HepG2 (cell line): ENCODE data around the gene MSANTD1. TPM values are rescaled to one million over a fixed set of nuclear protein-coding genes. Genes with fewer than 3 reads are reported as not detected.

Source experiments
- BORCS8-MEF2B ChIP-seq: sonication (generic); formaldehyde crosslinking; IDR thresholded peaks from 2 replicates; pipeline ENCODE4 v1.8.0; 2022; ENCODE audit warnings: mild to moderate bottlenecking, missing genetic modification reagents
- CREM ChIP-seq, 2 experiments: sonication (generic) in 1 of 2; formaldehyde crosslinking in 1 of 2; IDR thresholded peaks; 2 replicates each; pipeline versions ENCODE4 v1.4.0 to v1.6.1; 2016 to 2020; ENCODE audit warnings: antibody characterized with exemption in 1 of 2, mild to moderate bottlenecking in 1 of 2, missing genetic modification reagents in 1 of 2
- HMGXB4 ChIP-seq, 2 experiments: sonication (generic) in 1 of 2; formaldehyde crosslinking in 1 of 2; IDR thresholded peaks; 2 replicates each; pipeline versions ENCODE4 v1.4.0 to v1.6.1; 2018 to 2020; ENCODE audit warnings: missing genetic modification reagents in 2 of 2, borderline replicate concordance in 1 of 2, low read depth in 1 of 2, mild to moderate bottlenecking in 1 of 2, missing biosample characterization in 1 of 2
- JUNB ChIP-seq: sonication (generic); formaldehyde crosslinking; IDR thresholded peaks from 2 replicates; pipeline ENCODE4 v1.8.0; 2022; ENCODE audit warnings: missing genetic modification reagents, mild to moderate bottlenecking, borderline replicate concordance
- MAFG ChIP-seq: sonication (generic); formaldehyde crosslinking; IDR thresholded peaks from 2 replicates; pipeline ENCODE4 v1.5.1; 2020; ENCODE audit warnings: mild to moderate bottlenecking, missing genetic modification reagents
- MLLT10 ChIP-seq: sonication (generic); formaldehyde crosslinking; IDR thresholded peaks from 2 replicates; pipeline ENCODE4 v1.4.0; 2020; ENCODE audit warnings: missing genetic modification reagents
- PCBP2 ChIP-seq: fragments of 200-400 bp; formaldehyde crosslinking; optimal IDR thresholded peaks from 2 replicates; pipeline ENCODE3; 2018; ENCODE audit warnings: low read length, low read depth; ENCODE audit not compliant: poor library complexity, severe bottlenecking
- PLSCR1 ChIP-seq: sonication (generic); formaldehyde crosslinking; IDR thresholded peaks from 2 replicates; pipeline ENCODE4 v1.5.0; 2020; ENCODE audit warnings: missing genetic modification reagents, mild to moderate bottlenecking, borderline replicate concordance
- RXRA ChIP-seq: sonication (generic); formaldehyde crosslinking; IDR thresholded peaks from 2 replicates; pipeline ENCODE4 v1.5.1; 2020; ENCODE audit warnings: missing genetic modification reagents
- SALL2 ChIP-seq: sonication (generic); formaldehyde crosslinking; IDR thresholded peaks from 2 replicates; pipeline ENCODE4 v1.8.1; 2023; ENCODE audit warnings: mild to moderate bottlenecking, missing genetic modification reagents, inconsistent platforms
- SP4 ChIP-seq: sonication (generic); formaldehyde crosslinking; IDR thresholded peaks from 2 replicates; pipeline ENCODE4 v1.8.1; 2023; ENCODE audit warnings: mild to moderate bottlenecking, missing genetic modification reagents
- TFDP2 ChIP-seq: sonication (generic); formaldehyde crosslinking; IDR thresholded peaks from 2 replicates; pipeline ENCODE4 v1.4.0; 2020; ENCODE audit warnings: missing genetic modification reagents
- THRA ChIP-seq: sonication (generic); formaldehyde crosslinking; IDR thresholded peaks from 2 replicates; pipeline ENCODE4 v1.4.0; 2020; ENCODE audit warnings: missing genetic modification reagents, borderline replicate concordance
- ZBTB21 ChIP-seq: sonication (generic); formaldehyde crosslinking; IDR thresholded peaks from 2 replicates; pipeline ENCODE4 v1.4.0; 2020; ENCODE audit warnings: missing genetic modification reagents
- ZNF160 ChIP-seq: sonication (generic); formaldehyde crosslinking; IDR thresholded peaks from 2 replicates; pipeline ENCODE4 v1.8.0; 2022; ENCODE audit warnings: mild to moderate bottlenecking, inconsistent platforms, missing genetic modification reagents
- ZNF224 ChIP-seq: sonication (generic); formaldehyde crosslinking; IDR thresholded peaks from 2 replicates; pipeline ENCODE4 v1.5.0; 2020; ENCODE audit warnings: mild to moderate bottlenecking, missing genetic modification reagents
- ZNF280B ChIP-seq: sonication (generic); formaldehyde crosslinking; IDR thresholded peaks from 2 replicates; pipeline ENCODE4 v1.5.0; 2020; ENCODE audit warnings: missing genetic modification reagents, mild to moderate bottlenecking, borderline replicate concordance
- ZNF430 ChIP-seq: sonication (generic); formaldehyde crosslinking; IDR thresholded peaks from 2 replicates; pipeline ENCODE4 v1.9.0; 2021; ENCODE audit warnings: mild to moderate bottlenecking, missing genetic modification reagents
- ZNF562 ChIP-seq: sonication (generic); formaldehyde crosslinking; IDR thresholded peaks from 2 replicates; pipeline ENCODE4 v1.8.0; 2022; ENCODE audit warnings: missing genetic modification reagents, borderline replicate concordance
- ZNF766 ChIP-seq: sonication (generic); formaldehyde crosslinking; IDR thresholded peaks from 2 replicates; pipeline ENCODE4 v1.5.0; 2020; ENCODE audit warnings: missing genetic modification reagents, borderline replicate concordance
- ZSCAN21 ChIP-seq: sonication (generic); formaldehyde crosslinking; IDR thresholded peaks from 2 replicates; pipeline ENCODE4 v1.8.0; 2022; ENCODE audit warnings: mild to moderate bottlenecking, missing genetic modification reagents, moderate library complexity, borderline replicate concordance
- polyA plus RNA-seq, 8 experiments: library from polyadenylated mRNA; depleted of rRNA in 3 of 8; stranded (reverse) in 7 of 8; unstranded in 1 of 8; fragments of >200 nt; fragmentation: Illumina TruSeq in 4 of 8; extraction: Trizol in 4 of 8; gene quantifications; 2 replicates each; pipeline versions ENCODE4 v1.2.1 to v1.2.3, GENCODE V29; 2011 to 2016; ENCODE audit warnings: low read depth in 4 of 8, missing spikeins in 1 of 8, mixed read lengths in 1 of 8; ENCODE audit not compliant: insufficient read depth in 1 of 8
- total RNA-seq, 5 experiments: library from RNA; depleted of rRNA; stranded (reverse); fragments of >200 nt; fragmentation: Illumina TruSeq; extraction: Trizol; gene quantifications; 2 replicates each; pipeline ENCODE4 v1.2.3, GENCODE V29; 2016; ENCODE audit warnings: low read depth in 1 of 5

The MSANTD1 gene
- total and polyA plus RNA-seq, 2 of the 13 experiments (the other 11 are each of a cell fraction or from before 2014, with no cell fraction given) = 0.22 to 0.40 TPM

GRCh38 chr4:3293401-3294391 is 44.7 kb downstream of the MSANTD1 start (continued):
- TF ChIP-seq ZBTB21 (no peak), CREM (IDR thresholded peaks at IDR 0.05) (no peak), CREM (CRISPR knock-in tag; IDR thresholded peaks at IDR 0.05) (no peak), ZNF160 (no peak), SP4 (CRISPR knock-in tag) (peak; percentile 42; the same call in 1 of the 2 replicates), SALL2 (no peak), ZNF766 (CRISPR knock-in tag) (no peak), ZNF224 (CRISPR knock-in tag) (no peak), JUNB (CRISPR knock-in tag) (no peak), ZSCAN21 (CRISPR knock-in tag) (peak; percentile 56; the same call in 1 of the 2 replicates), TFDP2 (CRISPR knock-in tag) (no peak), ZNF280B (no peak; the same call in 1 of the 2 replicates), BORCS8-MEF2B (CRISPR knock-in tag) (0 out of 2 replicates have a peak, but pooled peaks have one; percentile 16), PLSCR1 (CRISPR knock-in tag) (no peak), MLLT10 (CRISPR knock-in tag) (no peak), THRA (CRISPR knock-in tag) (no peak), HMGXB4 (CRISPR knock-in tag; IDR thresholded peaks at IDR 0.05; ENCODE audit: borderline replicate concordance in 1 of 2, low read depth in 1 of 2) (0 out of 4 replicates have a peak, but pooled peaks of 1 of the 2 experiments have one; percentile 9), ZNF430 (CRISPR knock-in tag) (no peak), RXRA (CRISPR knock-in tag) (no peak), PCBP2 (no peak), MAFG (CRISPR knock-in tag) (no peak), ZNF562 (no peak)
